GM12878 (cell line): ENCODE results near the gene SDF4. TPM values are rescaled to one million over a fixed set of nuclear protein-coding genes. Genes with fewer than 3 reads are reported as not detected.

ENCODE experiments used
- ATF2 ChIP-seq: IDR thresholded peaks from 2 replicates; pipeline ENCODE4 v1.6.1; 2012; ENCODE audit warnings: low read length, inconsistent platforms
- BHLHE40 ChIP-seq, 2 experiments: fragments of 450-650 bp in 1 of 2; IDR thresholded peaks; 2 replicates each; pipeline ENCODE4 v1.6.1; 2011 to 2017; ENCODE audit warnings: low read depth in 2 of 2, borderline replicate concordance in 1 of 2, improper control_type of control experiment in 1 of 2, low read length in 1 of 2, mild to moderate bottlenecking in 1 of 2
- BRCA1 ChIP-seq: IDR thresholded peaks from 2 replicates; pipeline ENCODE4 v1.6.1; 2011; ENCODE audit warnings: low read depth, low read length, improper control_type of control experiment
- ESRRA ChIP-seq: IDR thresholded peaks from 2 replicates; pipeline ENCODE4 v1.6.1; 2012; ENCODE audit warnings: mild to moderate bottlenecking, low read length, improper control_type of control experiment
- FOS ChIP-seq: IDR thresholded peaks from 3 replicates; pipeline ENCODE4 v1.6.1; 2011; ENCODE audit warnings: borderline replicate concordance; ENCODE audit not compliant: insufficient read length; ENCODE audit errors: extremely low read depth
- JUND ChIP-seq: IDR thresholded peaks from 2 replicates; pipeline ENCODE4 v1.6.1; 2012; ENCODE audit warnings: low read depth, mild to moderate bottlenecking, low read length, improper control_type of control experiment, moderate library complexity
- MYC ChIP-seq: IDR thresholded peaks from 2 replicates; pipeline ENCODE4 v1.6.1; 2011; ENCODE audit warnings: mild to moderate bottlenecking, low read length, moderate library complexity, inconsistent platforms; ENCODE audit not compliant: insufficient read depth, insufficient replicate concordance, insufficient read length, severe bottlenecking
- WRNIP1 ChIP-seq: IDR thresholded peaks from 2 replicates; pipeline ENCODE4 v1.6.1; 2011; ENCODE audit warnings: low read depth, low read length, improper control_type of control experiment, borderline replicate concordance
- ZNF24 ChIP-seq: fragments of 450-650 bp; IDR thresholded peaks from 2 replicates; pipeline ENCODE4 v1.6.1; 2017; ENCODE audit warnings: antibody characterized with exemption, mild to moderate bottlenecking
- polyA plus RNA-seq, 11 experiments: library from polyadenylated mRNA; depleted of rRNA in 4 of 11; unstranded in 6 of 11; stranded (reverse) in 5 of 11; fragments of >200 nt; fragmentation: Nextera tagmentation in 4 of 11; fragmentation: Illumina TruSeq in 1 of 11; extraction: Ambion mirVana in 4 of 11; extraction: Trizol in 1 of 11; gene quantifications; 1 replicate in 1 of 11; 2 replicates in 10 of 11; pipeline versions ENCODE4 v1.2.1 to v1.2.3, GENCODE V29; 2011 to 2016; ENCODE audit warnings: inconsistent platforms in 2 of 11, missing spikeins in 2 of 11, low read depth in 1 of 11
- total RNA-seq, 4 experiments: library from RNA; depleted of rRNA in 3 of 4; stranded (reverse); fragments of >200 nt in 3 of 4; fragmentation: Illumina TruSeq in 1 of 4; extraction: Trizol in 1 of 4; gene quantifications; 2 replicates each; pipeline versions ENCODE4 v1.2.1 to v1.2.3, GENCODE V29; 2013 to 2021
- TF ChIP-seq, protein P1 (sequence below): IDR thresholded peaks from 2 replicates; pipeline ENCODE4 v1.6.1; 2012; ENCODE audit warnings: improper control_type of control experiment, low read depth, low read length; ENCODE audit not compliant: insufficient replicate concordance
- TF ChIP-seq, protein P2 (sequence below): fragments of 450-650 bp; IDR thresholded peaks from 2 replicates; pipeline ENCODE4 v1.6.1; 2017; ENCODE audit warnings: mild to moderate bottlenecking, moderate library complexity

SDF4 gene
- total and polyA plus RNA-seq, 10 of the 15 experiments (the other 5 are each of a cell fraction or from before 2014, with no cell fraction given): 0.44 to 97.2 (median 40.2) TPM

- TF ChIP-seq FOS (no peak), BHLHE40 (IDR thresholded peaks at IDR 0.05; ENCODE audit: borderline replicate concordance in 1 of 2, low read depth in 2 of 2, low read length in 1 of 2) (no peak), ESRRA (no peak), BRCA1 (no peak), ZNF24 (no peak), JUND (no peak), MYC (no peak), WRNIP1 (no peak), ATF2 (no peak)
- TF ChIP-seq, protein P1, sequence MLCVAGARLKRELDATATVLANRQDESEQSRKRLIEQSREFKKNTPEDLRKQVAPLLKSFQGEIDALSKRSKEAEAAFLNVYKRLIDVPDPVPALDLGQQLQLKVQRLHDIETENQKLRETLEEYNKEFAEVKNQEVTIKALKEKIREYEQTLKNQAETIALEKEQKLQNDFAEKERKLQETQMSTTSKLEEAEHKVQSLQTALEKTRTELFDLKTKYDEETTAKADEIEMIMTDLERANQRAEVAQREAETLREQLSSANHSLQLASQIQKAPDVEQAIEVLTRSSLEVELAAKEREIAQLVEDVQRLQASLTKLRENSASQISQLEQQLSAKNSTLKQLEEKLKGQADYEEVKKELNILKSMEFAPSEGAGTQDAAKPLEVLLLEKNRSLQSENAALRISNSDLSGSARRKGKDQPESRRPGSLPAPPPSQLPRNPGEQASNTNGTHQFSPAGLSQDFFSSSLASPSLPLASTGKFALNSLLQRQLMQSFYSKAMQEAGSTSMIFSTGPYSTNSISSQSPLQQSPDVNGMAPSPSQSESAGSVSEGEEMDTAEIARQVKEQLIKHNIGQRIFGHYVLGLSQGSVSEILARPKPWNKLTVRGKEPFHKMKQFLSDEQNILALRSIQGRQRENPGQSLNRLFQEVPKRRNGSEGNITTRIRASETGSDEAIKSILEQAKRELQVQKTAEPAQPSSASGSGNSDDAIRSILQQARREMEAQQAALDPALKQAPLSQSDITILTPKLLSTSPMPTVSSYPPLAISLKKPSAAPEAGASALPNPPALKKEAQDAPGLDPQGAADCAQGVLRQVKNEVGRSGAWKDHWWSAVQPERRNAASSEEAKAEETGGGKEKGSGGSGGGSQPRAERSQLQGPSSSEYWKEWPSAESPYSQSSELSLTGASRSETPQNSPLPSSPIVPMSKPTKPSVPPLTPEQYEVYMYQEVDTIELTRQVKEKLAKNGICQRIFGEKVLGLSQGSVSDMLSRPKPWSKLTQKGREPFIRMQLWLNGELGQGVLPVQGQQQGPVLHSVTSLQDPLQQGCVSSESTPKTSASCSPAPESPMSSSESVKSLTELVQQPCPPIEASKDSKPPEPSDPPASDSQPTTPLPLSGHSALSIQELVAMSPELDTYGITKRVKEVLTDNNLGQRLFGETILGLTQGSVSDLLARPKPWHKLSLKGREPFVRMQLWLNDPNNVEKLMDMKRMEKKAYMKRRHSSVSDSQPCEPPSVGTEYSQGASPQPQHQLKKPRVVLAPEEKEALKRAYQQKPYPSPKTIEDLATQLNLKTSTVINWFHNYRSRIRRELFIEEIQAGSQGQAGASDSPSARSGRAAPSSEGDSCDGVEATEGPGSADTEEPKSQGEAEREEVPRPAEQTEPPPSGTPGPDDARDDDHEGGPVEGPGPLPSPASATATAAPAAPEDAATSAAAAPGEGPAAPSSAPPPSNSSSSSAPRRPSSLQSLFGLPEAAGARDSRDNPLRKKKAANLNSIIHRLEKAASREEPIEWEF: no peak
- TF ChIP-seq, protein P2, sequence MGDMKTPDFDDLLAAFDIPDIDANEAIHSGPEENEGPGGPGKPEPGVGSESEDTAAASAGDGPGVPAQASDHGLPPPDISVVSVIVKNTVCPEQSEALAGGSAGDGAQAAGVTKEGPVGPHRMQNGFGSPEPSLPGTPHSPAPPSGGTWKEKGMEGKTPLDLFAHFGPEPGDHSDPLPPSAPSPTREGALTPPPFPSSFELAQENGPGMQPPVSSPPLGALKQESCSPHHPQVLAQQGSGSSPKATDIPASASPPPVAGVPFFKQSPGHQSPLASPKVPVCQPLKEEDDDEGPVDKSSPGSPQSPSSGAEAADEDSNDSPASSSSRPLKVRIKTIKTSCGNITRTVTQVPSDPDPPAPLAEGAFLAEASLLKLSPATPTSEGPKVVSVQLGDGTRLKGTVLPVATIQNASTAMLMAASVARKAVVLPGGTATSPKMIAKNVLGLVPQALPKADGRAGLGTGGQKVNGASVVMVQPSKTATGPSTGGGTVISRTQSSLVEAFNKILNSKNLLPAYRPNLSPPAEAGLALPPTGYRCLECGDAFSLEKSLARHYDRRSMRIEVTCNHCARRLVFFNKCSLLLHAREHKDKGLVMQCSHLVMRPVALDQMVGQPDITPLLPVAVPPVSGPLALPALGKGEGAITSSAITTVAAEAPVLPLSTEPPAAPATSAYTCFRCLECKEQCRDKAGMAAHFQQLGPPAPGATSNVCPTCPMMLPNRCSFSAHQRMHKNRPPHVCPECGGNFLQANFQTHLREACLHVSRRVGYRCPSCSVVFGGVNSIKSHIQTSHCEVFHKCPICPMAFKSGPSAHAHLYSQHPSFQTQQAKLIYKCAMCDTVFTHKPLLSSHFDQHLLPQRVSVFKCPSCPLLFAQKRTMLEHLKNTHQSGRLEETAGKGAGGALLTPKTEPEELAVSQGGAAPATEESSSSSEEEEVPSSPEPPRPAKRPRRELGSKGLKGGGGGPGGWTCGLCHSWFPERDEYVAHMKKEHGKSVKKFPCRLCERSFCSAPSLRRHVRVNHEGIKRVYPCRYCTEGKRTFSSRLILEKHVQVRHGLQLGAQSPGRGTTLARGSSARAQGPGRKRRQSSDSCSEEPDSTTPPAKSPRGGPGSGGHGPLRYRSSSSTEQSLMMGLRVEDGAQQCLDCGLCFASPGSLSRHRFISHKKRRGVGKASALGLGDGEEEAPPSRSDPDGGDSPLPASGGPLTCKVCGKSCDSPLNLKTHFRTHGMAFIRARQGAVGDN: no peak
Measured at GRCh38 chr1:1183221-1183747, 48.5 kb downstream of the SDF4 start (continued).
